ENCODE measurements around the gene RAB8A.
A peak's percentile ranks its signal among the peaks of the same experiment; 100 is the strongest.
"Not testable (repeated sequence)": the region's sequence is repeated elsewhere in the genome, so short reads cannot be mapped to it uniquely, and the experiment has no call there.

RAB8A gene

DNA sequence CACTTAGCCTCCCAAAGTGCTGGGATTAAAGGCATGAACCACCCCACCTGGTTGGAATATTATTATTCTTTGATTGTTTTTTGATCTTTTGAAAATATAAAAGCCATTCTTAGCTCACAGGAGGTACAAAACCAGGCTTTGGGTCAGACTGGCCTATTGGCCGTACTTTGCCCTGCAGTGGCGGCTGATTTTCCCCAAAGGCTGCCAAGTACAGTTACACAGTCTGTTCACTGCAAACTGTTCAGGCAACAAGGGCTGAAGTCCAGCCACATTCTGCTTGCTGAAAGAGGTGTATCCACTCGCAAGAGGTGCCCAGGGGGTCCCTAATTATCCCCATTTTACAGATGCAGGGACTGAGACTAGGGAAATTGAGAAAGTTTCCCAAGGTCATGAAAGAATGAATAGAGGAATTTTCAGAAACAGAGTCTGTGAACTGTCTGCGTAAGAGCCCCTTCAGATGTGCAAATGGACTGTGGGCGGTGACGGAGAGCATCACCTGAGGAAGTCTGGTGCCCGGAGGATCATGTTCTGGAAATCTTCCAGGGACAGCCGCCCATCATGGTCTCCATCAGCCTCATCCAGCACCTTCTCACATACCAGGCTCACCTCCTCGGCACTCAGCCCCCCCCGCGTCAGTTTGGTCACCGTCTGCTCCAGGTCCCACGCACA lies 52.7 kb downstream of the RAB8A start:
- DNase-seq, result peak in 1 of 10 donors; percentile 37
- intact Hi-C loops (cut with DNase I), result no loop called here

DNA sequence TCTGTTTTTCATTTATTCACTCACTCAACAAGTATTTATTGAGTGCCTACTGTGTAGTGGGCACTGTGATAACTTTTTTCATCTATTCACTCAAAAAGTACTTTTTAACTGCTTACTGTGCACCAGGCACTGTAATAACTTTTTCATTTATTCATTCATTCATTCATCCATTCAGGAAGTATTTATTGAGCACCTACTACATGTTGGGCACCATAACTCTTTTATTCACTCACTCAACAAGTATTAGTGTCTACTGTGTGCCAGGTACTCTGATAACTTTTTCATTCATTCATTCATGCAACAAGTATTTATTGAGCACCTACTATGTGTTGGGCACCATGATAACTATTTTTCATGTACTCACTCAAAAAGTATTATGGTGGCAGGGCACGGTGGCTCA lies 54.7 kb downstream of the RAB8A start:
- DNase-seq, result no peak

DNA sequence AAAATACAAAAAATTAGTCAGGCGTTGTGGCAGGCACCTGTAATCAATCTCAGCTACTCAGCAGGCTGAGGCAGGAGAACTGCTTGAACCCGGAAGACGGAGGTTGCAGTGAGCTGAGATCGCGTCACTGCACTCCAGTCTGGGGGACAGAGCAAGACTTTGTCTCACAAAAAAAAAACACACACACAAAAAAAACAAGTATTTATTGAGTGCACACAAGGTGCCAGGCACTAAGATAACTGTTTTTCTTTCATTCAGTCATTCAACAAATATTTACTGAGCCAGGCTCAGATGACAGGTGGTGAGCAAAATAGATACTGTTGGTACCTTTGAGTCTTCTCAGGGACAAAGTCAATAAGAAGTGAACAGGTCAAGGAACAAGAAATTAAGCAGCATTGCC lies 55.4 kb downstream of the RAB8A start:
- no peak for DNase-seq
- intact Hi-C loops (cut with DNase I), result no loop called here

More for the DNA sequence above, 54.7 kb downstream of the RAB8A start:
- intact Hi-C loops (cut with DNase I), result no loop called here

DNA sequence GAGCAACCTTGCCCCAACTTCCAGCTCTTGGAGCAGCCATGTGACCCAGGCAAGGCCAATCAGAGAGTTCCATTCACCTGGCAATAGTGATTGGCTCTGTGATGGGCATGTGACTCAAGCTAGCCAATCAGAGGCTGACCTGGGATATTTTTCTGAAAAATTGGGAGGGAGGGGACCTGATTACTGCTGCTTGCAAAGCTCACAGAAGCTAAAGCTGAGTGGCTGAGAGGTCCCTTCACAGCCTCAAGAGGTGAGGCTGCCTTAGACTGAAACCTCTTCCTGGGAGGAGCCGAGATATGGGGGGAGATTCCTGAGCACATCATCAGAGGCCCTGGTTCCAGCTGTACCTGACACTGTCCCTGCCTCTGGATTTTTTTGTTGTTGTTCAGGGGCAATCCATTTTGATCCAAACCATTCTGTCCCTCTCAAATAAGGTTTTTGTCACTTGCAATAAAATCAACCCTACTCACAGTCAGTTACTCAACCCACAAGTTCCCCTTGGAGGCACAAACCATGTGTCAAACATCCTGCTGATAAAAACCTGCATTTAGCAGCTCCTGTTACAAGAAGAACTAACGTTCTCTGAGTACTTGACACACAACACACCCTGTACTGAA lies 56.9 kb downstream of the RAB8A start:
- no peak for DNase-seq
- intact Hi-C loops (cut with DNase I), result no loop called here

DNA sequence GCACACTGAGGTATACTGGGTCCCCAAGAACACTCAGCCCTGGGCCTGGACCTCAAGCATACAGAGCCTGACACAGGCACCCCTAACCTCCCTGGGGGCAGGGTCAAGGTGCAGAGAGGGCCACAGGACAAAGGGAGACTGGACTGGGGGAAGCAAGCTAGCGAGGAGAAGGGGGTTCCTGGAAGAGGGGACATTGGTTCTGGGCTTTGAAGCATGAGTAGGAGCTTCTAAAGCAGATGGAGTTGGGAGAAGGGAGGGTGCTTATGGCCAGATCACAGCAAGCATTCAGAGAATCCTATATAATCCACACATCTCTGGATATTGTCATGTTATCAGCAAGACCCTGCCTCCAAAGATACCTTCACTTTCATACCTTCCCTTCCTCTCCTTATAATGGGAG lies 58.4 kb downstream of the RAB8A start:
- intact Hi-C loops (cut with DNase I), result no loop called here

DNA sequence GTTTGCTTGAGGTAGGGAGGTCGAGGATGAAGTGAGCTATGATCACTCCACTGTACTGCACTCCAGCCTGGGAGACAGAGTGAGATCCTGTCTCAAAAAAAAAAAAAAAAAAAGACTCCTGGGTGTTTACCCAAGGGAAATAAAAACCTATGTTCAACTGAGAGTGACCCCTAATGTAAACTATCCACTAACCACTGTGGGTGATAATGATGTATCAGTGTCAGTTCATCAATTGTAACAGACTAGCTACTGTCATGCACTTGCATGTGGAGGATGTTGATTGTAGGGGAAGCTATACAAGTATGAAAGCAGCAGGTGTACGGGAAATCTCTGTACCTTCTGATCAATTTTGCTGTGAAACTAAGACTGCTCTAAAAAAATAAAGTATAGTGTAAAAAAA lies 64.3 kb downstream of the RAB8A start:
- intact Hi-C loops (cut with DNase I), result no loop called here
- no peak for DNase-seq

More for the DNA sequence above, 58.4 kb downstream of the RAB8A start:
- DNase-seq, result no peak

DNA sequence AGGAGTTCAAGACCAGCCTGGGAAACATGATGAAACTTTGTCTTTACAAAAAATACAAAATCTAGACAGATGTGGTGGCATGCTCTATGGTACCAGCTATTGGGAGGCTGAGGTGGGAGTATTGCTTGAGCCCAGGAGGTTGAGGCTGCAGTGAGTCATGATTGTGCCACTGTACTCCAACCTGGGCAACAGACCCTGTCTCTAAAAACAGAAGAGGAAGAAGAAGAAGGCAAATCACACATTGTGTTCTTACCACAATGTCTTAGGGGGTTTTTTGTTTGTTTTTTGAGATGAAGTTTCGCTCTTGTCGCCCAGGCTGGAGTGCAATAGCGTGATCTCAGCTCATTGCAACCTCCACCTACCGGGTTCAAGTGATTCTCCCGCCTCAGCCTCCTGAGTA lies 67.2 kb downstream of the RAB8A start:
- intact Hi-C loops (cut with DNase I); DNase-seq: not testable (repeated sequence)

DNA sequence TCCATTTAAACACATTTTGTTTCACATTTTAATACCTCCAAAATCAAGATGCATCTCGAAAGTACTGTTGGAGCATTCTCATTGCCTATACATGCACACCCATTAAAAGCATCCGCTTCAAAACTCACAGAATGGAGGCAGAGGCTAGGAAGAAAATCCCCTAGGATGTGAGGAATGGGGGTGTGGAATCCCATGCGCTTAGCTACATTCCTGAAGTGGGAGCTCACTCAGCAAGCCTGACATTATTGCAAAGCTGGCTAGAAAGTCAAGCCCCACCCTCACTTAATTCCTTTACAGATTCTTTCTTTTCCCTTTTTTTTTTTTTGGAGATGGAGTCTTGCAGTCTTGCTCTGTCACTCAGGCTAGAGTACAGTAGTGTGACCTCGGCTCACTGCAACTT lies 68.9 kb downstream of the RAB8A start:
- DNase-seq, result no peak
- intact Hi-C loops (cut with DNase I), result no loop called here
